ENCODE data around the gene F2RL3. TPM values are rescaled to one million over a fixed set of nuclear protein-coding genes. Genes with fewer than 3 reads are reported as not detected.
"Not testable (repeated sequence)": the region's sequence is repeated elsewhere in the genome, so short reads cannot be mapped to it uniquely, and the experiment has no call there.

Gene F2RL3
- total and polyA plus RNA-seq, 5 donors from 2014 or later: 0.10 TPM; not detected in 4

GRCh38 chr19:16868423-16869130 is 20.2 kb upstream of the F2RL3 start:
- Mint-ChIP-seq H3K27ac (no peak overlapping the region), H3K36me3 (peaks cover 26% of the 10 kb centered on the region)

DNA sequence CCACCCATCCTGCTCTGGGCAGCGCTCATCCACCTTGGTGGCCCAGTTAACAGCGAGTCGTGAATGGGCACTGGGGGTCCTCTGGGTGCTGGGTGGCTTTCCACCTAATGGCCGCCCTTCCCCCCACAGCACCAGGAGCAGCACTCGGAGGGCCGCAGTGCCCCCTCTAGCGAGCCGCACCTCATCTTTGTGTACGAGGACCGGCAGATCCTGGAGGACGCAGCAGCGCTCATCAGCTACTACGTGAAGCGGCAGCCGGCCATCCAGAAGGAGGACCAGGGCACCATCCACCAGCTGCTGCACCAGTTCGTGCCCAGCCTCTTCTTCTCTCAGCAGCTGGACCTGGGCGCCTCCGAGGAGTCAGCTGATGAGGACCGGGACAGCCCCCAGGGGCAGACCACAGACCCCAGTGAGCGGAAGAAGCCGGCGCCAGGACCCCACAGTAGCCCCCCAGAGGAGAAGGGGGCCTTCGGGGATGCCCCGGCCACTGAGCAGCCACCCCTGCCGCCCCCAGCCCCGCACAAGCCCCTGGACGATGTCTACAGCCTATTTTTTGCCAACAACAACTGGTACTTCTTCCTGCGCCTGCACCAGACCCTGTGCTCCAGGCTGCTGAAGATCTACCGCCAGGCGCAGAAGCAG is 19.3 kb upstream of the F2RL3 start:
- Histone ChIP-seq H3K36me3 (ENCODE audit: control insufficient read depth, insufficient read depth, low read length) (peaks cover 48% of the 10 kb centered on the region), H3K27me3 (ENCODE audit: control insufficient read depth, insufficient read depth, low read length) (no peaks in the 10 kb centered on the region), H3K27ac (ENCODE audit: insufficient read depth, low read length, poor library complexity, severe bottlenecking) (no peak overlapping the region), H3K4me1 (ENCODE audit: control insufficient read depth, insufficient read depth, low read length, poor library complexity, severe bottlenecking) (no peaks in the 10 kb centered on the region), H3K9me3 (ENCODE audit: control insufficient read depth in 2 of 2, low read length in 2 of 2) (no peaks in the 10 kb centered on the region), H3K4me3 (ENCODE audit: low read depth, low read length) (no peak overlapping the region)
- H3K4me3 Mint-ChIP-seq: no peak overlapping the region
- no peak for ATAC-seq (ENCODE audit: low read depth in 2 of 2)
- H3K36me3 Mint-ChIP-seq: peaks cover 35% of the 10 kb centered on the region
- DNase-seq: no peak
- no peak overlapping the region for H3K27ac Mint-ChIP-seq
- peaks cover 0 to 10% (median 8%) of the 10 kb centered on the region in 4 donors for H3K4me1 Mint-ChIP-seq
- no peaks in the 10 kb centered on the region for H3K27me3 Mint-ChIP-seq
- H3K9me3 Mint-ChIP-seq: peaks cover 0 to 1% (median 0%) of the 10 kb centered on the region in 7 donors

More at GRCh38 chr19:16868423-16869130, 20.2 kb upstream of the F2RL3 start:
- Histone ChIP-seq H3K4me3 (ENCODE audit: low read depth, low read length) (no peak overlapping the region), H3K27me3 (ENCODE audit: control insufficient read depth, insufficient read depth, low read length) (no peaks in the 10 kb centered on the region), H3K36me3 (ENCODE audit: control insufficient read depth, insufficient read depth, low read length) (peaks cover 53% of the 10 kb centered on the region), H3K4me1 (ENCODE audit: control insufficient read depth, insufficient read depth, low read length, poor library complexity, severe bottlenecking) (no peaks in the 10 kb centered on the region), H3K27ac (ENCODE audit: insufficient read depth, low read length, poor library complexity, severe bottlenecking) (no peak overlapping the region), H3K9me3 (ENCODE audit: control insufficient read depth in 2 of 2, low read length in 2 of 2) (no peaks in the 10 kb centered on the region)
- ATAC-seq (ENCODE audit: low read depth in 2 of 2) (no peak), DNase-seq (no peak)
- Mint-ChIP-seq H3K27me3 (no peaks in the 10 kb centered on the region), H3K4me1 (peaks cover 0 to 1% (median 0%) of the 10 kb centered on the region in 4 donors), H3K4me3 (no peak overlapping the region), H3K9me3 (no peaks in the 10 kb centered on the region)

GRCh38 chr19:16871871-16872270 is 16.9 kb upstream of the F2RL3 start:
- Mint-ChIP-seq H3K4me3 (no peak overlapping the region), H3K4me1 (peaks cover 0 to 18% (median 10%) of the 10 kb centered on the region in 4 donors), H3K36me3 (peaks cover 37% of the 10 kb centered on the region), H3K27me3 (no peaks in the 10 kb centered on the region), H3K9me3 (peaks cover 0 to 3% (median 0%) of the 10 kb centered on the region in 7 donors), H3K27ac (no peak overlapping the region)
- ATAC-seq (ENCODE audit: low read depth in 2 of 2) (no peak), DNase-seq (no peak)
- Histone ChIP-seq H3K27ac (ENCODE audit: insufficient read depth, low read length, poor library complexity, severe bottlenecking) (no peak overlapping the region), H3K9me3 (ENCODE audit: control insufficient read depth in 2 of 2, low read length in 2 of 2) (no peaks in the 10 kb centered on the region), H3K36me3 (ENCODE audit: control insufficient read depth, insufficient read depth, low read length) (peaks cover 35% of the 10 kb centered on the region), H3K4me3 (ENCODE audit: low read depth, low read length) (no peak overlapping the region), H3K27me3 (ENCODE audit: control insufficient read depth, insufficient read depth, low read length) (no peaks in the 10 kb centered on the region), H3K4me1 (ENCODE audit: control insufficient read depth, insufficient read depth, low read length, poor library complexity, severe bottlenecking) (no peaks in the 10 kb centered on the region)

- Histone ChIP-seq H3K9me3 (ENCODE audit: control insufficient read depth in 2 of 2, low read length in 2 of 2) (no peaks in the 10 kb centered on the region), H3K4me3 (ENCODE audit: low read depth, low read length) (no peak overlapping the region), H3K36me3 (ENCODE audit: control insufficient read depth, insufficient read depth, low read length) (peaks cover 34% of the 10 kb centered on the region), H3K27me3 (ENCODE audit: control insufficient read depth, insufficient read depth, low read length) (no peaks in the 10 kb centered on the region), H3K27ac (ENCODE audit: insufficient read depth, low read length, poor library complexity, severe bottlenecking) (no peak overlapping the region), H3K4me1 (ENCODE audit: control insufficient read depth, insufficient read depth, low read length, poor library complexity, severe bottlenecking) (no peaks in the 10 kb centered on the region)
- no peak for ATAC-seq (ENCODE audit: low read depth in 2 of 2)
- peaks cover 42% of the 10 kb centered on the region for H3K36me3 Mint-ChIP-seq
- H3K4me1 Mint-ChIP-seq: peaks cover 0 to 18% (median 10%) of the 10 kb centered on the region in 4 donors
- peaks cover 0 to 3% (median 0%) of the 10 kb centered on the region in 7 donors for H3K9me3 Mint-ChIP-seq
- no peak overlapping the region for H3K4me3 Mint-ChIP-seq
- H3K27ac Mint-ChIP-seq: no peak overlapping the region
- no peak for DNase-seq
- H3K27me3 Mint-ChIP-seq: no peaks in the 10 kb centered on the region
Measured at GRCh38 chr19:16872728-16873127, 16.1 kb upstream of the F2RL3 start.

- peaks cover 0 to 3% (median 0%) of the 10 kb centered on the region in 7 donors for H3K9me3 Mint-ChIP-seq
Measured at GRCh38 chr19:16873594-16873993, 15.2 kb upstream of the F2RL3 start.

DNA sequence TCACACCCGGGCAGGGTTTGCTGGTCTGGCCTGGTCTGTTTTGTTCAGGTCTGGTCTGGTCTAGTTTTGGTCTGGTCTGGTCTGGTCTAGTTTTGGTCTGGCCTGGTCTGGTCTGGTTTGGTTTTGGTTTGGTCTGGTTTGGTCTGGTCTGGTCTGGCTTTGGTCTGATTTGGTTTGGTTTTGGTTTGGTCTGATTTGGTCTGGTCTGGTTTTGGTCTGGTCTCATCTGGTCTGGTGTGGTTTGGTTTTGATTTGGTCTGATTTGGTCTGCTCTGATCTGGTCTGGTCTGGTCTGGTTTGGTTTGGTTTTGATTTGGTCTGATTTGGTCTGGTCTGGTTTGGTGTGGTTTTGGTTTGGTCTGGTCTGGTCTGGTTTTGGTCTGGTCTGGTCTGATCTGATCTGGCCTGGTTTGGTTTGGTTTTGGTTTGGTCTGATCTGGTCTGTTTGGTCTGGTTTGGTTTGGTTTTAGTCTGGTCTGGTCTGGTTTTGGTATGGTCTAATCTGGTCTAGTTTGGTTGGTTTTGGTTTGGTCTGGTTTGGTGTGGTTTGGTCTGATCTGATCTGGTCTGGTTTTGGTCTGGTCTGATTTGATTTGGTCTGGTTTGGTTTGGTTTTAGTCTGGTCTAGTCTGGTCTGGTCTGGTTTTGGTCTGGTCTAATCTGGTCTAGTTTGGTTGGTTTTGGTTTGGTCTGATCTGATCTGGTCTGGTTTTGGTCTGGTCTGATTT is 14.4 kb upstream of the F2RL3 start:
- Mint-ChIP-seq H3K9me3 (peaks cover 0 to 3% (median 0%) of the 10 kb centered on the region in 7 donors), H3K4me3 (no peak overlapping the region), H3K27ac (peak overlapping the region; percentile 81 to 99 (median 92)), H3K4me1 (peaks cover 0 to 18% (median 10%) of the 10 kb centered on the region in 4 donors), H3K36me3 (peaks cover 39% of the 10 kb centered on the region), H3K27me3 (no peaks in the 10 kb centered on the region)
- no peak for ATAC-seq (ENCODE audit: low read depth in 2 of 2)
- Histone ChIP-seq H3K27ac (ENCODE audit: insufficient read depth, low read length, poor library complexity, severe bottlenecking) (peak overlapping the region; percentile 60), H3K4me1 (ENCODE audit: control insufficient read depth, insufficient read depth, low read length, poor library complexity, severe bottlenecking) (no peaks in the 10 kb centered on the region), H3K9me3 (ENCODE audit: control insufficient read depth in 2 of 2, low read length in 2 of 2) (no peaks in the 10 kb centered on the region), H3K27me3 (ENCODE audit: control insufficient read depth, insufficient read depth, low read length) (no peaks in the 10 kb centered on the region), H3K36me3 (ENCODE audit: control insufficient read depth, insufficient read depth, low read length) (peaks cover 41% of the 10 kb centered on the region), H3K4me3 (ENCODE audit: low read depth, low read length) (no peak overlapping the region)
- DNase-seq: no peak

More at GRCh38 chr19:16873594-16873993, 15.2 kb upstream of the F2RL3 start:
- Histone ChIP-seq H3K27ac (ENCODE audit: insufficient read depth, low read length, poor library complexity, severe bottlenecking) (no peak overlapping the region), H3K4me3 (ENCODE audit: low read depth, low read length) (no peak overlapping the region), H3K9me3 (ENCODE audit: control insufficient read depth in 2 of 2, low read length in 2 of 2) (no peaks in the 10 kb centered on the region), H3K4me1 (ENCODE audit: control insufficient read depth, insufficient read depth, low read length, poor library complexity, severe bottlenecking) (no peaks in the 10 kb centered on the region), H3K36me3 (ENCODE audit: control insufficient read depth, insufficient read depth, low read length) (peaks cover 33% of the 10 kb centered on the region), H3K27me3 (ENCODE audit: control insufficient read depth, insufficient read depth, low read length) (no peaks in the 10 kb centered on the region)
- Mint-ChIP-seq H3K36me3 (peaks cover 36% of the 10 kb centered on the region), H3K4me3 (no peak overlapping the region), H3K4me1 (peaks cover 0 to 18% (median 10%) of the 10 kb centered on the region in 4 donors), H3K27me3 (no peaks in the 10 kb centered on the region), H3K27ac (peak overlapping the region in 2 of 3 donors; percentile 81 to 92)
- ATAC-seq (ENCODE audit: low read depth in 2 of 2): no peak
- no peak for DNase-seq

DNA sequence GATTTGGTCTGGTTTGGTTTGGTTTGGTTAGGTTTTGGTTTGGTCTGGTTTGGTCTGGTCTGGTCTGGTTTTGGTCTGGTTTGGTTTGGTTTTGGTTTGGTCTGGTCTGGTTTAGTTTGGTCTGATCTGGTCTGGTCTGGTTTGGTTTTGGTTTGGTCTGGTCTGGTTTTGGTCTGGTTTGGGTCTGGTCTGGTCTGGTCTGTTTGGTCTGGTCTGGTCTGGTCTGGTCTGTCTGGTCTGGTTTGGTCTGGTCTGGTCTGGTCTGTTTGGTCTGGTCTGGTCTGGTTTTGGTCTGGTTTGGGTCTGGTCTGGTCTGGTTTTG is 13.9 kb upstream of the F2RL3 start:
- Histone ChIP-seq H3K36me3 (ENCODE audit: control insufficient read depth, insufficient read depth, low read length) (peaks cover 40% of the 10 kb centered on the region), H3K27ac (ENCODE audit: insufficient read depth, low read length, poor library complexity, severe bottlenecking) (peak overlapping the region; percentile 60)
- H3K27me3 Mint-ChIP-seq; DNase-seq; H3K4me1 ChIP-seq (ENCODE audit: control insufficient read depth, insufficient read depth, low read length, poor library complexity, severe bottlenecking); H3K4me3 ChIP-seq (ENCODE audit: low read depth, low read length); ATAC-seq (ENCODE audit: low read depth in 2 of 2); H3K9me3 Mint-ChIP-seq; H3K4me3 Mint-ChIP-seq; H3K9me3 ChIP-seq (ENCODE audit: control insufficient read depth in 2 of 2, low read length in 2 of 2); H3K27me3 ChIP-seq (ENCODE audit: control insufficient read depth, insufficient read depth, low read length): not testable (repeated sequence)
- H3K36me3 Mint-ChIP-seq: peaks cover 40% of the 10 kb centered on the region
- peak overlapping the region; percentile 81 to 99 (median 92) for H3K27ac Mint-ChIP-seq
- H3K4me1 Mint-ChIP-seq: peaks cover 0 to 18% (median 10%) of the 10 kb centered on the region in 4 donors

Data from CD4-positive, CD25-positive, alpha-beta regulatory T cell (primary cell).